ENCODE results near the gene CDH7.

Gene CDH7

GRCh38 chr18:65768120-65768778, 17.4 kb downstream of the CDH7 start:
- peak; percentile 6 for DNase-seq

GRCh38 chr18:65769652-65770051, 18.8 kb downstream of the CDH7 start:
- no peak for DNase-seq

- no peak for DNase-seq
Observed at GRCh38 chr18:65786474-65786873, 35.7 kb downstream of the CDH7 start.

- no peak for DNase-seq
Observed at GRCh38 chr18:65788373-65788772, 37.6 kb downstream of the CDH7 start.

- DNase-seq: no peak
Observed at GRCh38 chr18:65790604-65791003, 39.8 kb downstream of the CDH7 start.

- DNase-seq: no peak
Observed at GRCh38 chr18:65791719-65792118, 40.9 kb downstream of the CDH7 start.

GRCh38 chr18:65792456-65793074, 41.8 kb downstream of the CDH7 start:
- no peak for DNase-seq

GRCh38 chr18:65808759-65809158, 57.9 kb downstream of the CDH7 start:
- DNase-seq: no peak

- no peak for DNase-seq
Observed at GRCh38 chr18:65811307-65811706, 60.5 kb downstream of the CDH7 start.

GRCh38 chr18:65815506-65815905, 64.7 kb downstream of the CDH7 start:
- DNase-seq: no peak

GRCh38 chr18:65817178-65817577, 66.4 kb downstream of the CDH7 start:
- no peak for DNase-seq

GRCh38 chr18:65821911-65822310, 71.1 kb downstream of the CDH7 start:
- DNase-seq: no peak

GRCh38 chr18:65822826-65823225, 72.0 kb downstream of the CDH7 start:
- no peak for DNase-seq

- no peak for DNase-seq
Observed at GRCh38 chr18:65827444-65827843, 76.6 kb downstream of the CDH7 start.

GRCh38 chr18:65835881-65836280, 85.1 kb downstream of the CDH7 start:
- DNase-seq: no peak

- no peak for DNase-seq
Observed at GRCh38 chr18:65846107-65846506, 95.3 kb downstream of the CDH7 start.

GRCh38 chr18:65852273-65852672, 101.5 kb downstream of the CDH7 start:
- no peak for DNase-seq

- no peak for DNase-seq
Observed at GRCh38 chr18:65859075-65859474, 108.3 kb downstream of the CDH7 start.

GRCh38 chr18:65869527-65869926, 118.7 kb downstream of the CDH7 start:
- no peak for DNase-seq

GRCh38 chr18:65876310-65876709, 125.5 kb downstream of the CDH7 start:
- DNase-seq: no peak

GRCh38 chr18:65897292-65897691, 146.5 kb downstream of the CDH7 start:
- no peak for DNase-seq

GRCh38 chr18:65901522-65901921, 150.7 kb downstream of the CDH7 start:
- no peak for DNase-seq

GRCh38 chr18:65906621-65907034, 155.8 kb downstream of the CDH7 start:
- no peak for DNase-seq

GRCh38 chr18:65907281-65907680, 156.5 kb downstream of the CDH7 start:
- DNase-seq: no peak

- DNase-seq: no peak
Observed at GRCh38 chr18:65919018-65919417, 168.2 kb downstream of the CDH7 start.

Measured in fibroblast of skin of right biceps (primary cell).